Measurements from ENCODE around the gene ACKR3.
A peak's percentile ranks its signal among the peaks of the same experiment; 100 is the strongest.

Gene ACKR3
- long read RNA-seq, donor 1, transcript ACKR3-201 (2 exons, 2,203 nt): major isoform, 26 of 62 reads
- long read RNA-seq, donor 1, partial matches to known transcripts: 36 of 62 reads
- long read RNA-seq, donor 1, other reads (novel, unspliced or antisense): 0 of 62 reads
- long read RNA-seq, donor 2, transcript ACKR3-201 (2 exons, 2,203 nt): major isoform, 11 of 11 reads
- long read RNA-seq, donor 2, partial matches to known transcripts: 0 of 11 reads
- long read RNA-seq, donor 2, other reads (novel, unspliced or antisense): 0 of 11 reads
- long read RNA-seq, donor 3, transcript ACKR3-201 (2 exons, 2,203 nt): major isoform, 5 of 5 reads
- long read RNA-seq, donor 3, partial matches to known transcripts: 0 of 5 reads
- long read RNA-seq, donor 3, other reads (novel, unspliced or antisense): 0 of 5 reads
- long read RNA-seq, donor 4, transcript ACKR3-201 (2 exons, 2,203 nt): major isoform, 21 of 21 reads
- long read RNA-seq, donor 4, partial matches to known transcripts: 0 of 21 reads
- long read RNA-seq, donor 4, other reads (novel, unspliced or antisense): 0 of 21 reads
- long read RNA-seq, donor 5, transcript ACKR3-201 (2 exons, 2,203 nt): major isoform, 16 of 16 reads
- long read RNA-seq, donor 5, partial matches to known transcripts: 0 of 16 reads
- long read RNA-seq, donor 5, other reads (novel, unspliced or antisense): 0 of 16 reads
- long read RNA-seq, donor 6, transcript ACKR3-201 (2 exons, 2,203 nt): major isoform, 19 of 31 reads
- long read RNA-seq, donor 6, partial matches to known transcripts: 12 of 31 reads
- long read RNA-seq, donor 6, other reads (novel, unspliced or antisense): 0 of 31 reads
- long read RNA-seq, donor 7, transcript ACKR3-201 (2 exons, 2,203 nt): major isoform, 21 of 21 reads
- long read RNA-seq, donor 7, partial matches to known transcripts: 0 of 21 reads
- long read RNA-seq, donor 7, other reads (novel, unspliced or antisense): 0 of 21 reads
- long read RNA-seq, donor 8, transcript ACKR3-201 (2 exons, 2,203 nt): major isoform, 24 of 42 reads
- long read RNA-seq, donor 8, partial matches to known transcripts: 16 of 42 reads
- long read RNA-seq, donor 8, other reads (novel, unspliced or antisense): 0 of 42 reads

DNA sequence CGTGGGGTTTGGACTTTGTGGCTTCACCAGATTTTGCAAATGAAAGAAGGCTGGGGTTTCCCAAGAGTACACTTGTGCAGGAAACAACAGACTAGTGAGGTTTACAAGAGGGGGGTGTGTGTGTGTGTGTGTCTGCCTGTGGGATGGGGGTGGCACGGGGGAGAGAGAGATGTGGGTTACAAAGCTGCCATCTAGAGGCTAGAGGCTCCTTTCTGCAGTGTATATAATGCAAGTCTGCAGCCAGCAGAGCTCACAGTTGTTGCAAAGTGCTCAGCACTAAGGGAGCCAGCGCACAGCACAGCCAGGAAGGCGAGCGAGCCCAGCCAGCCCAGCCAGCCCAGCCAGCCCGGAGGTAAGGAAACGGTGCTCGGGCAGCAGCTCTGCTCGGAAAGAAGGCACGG lies at the start of gene ACKR3:
ACKR3 (plus strand) TSS at position 253 of the 401 bp plus-strand sequence. CDS start 10,641 bp downstream, outside the sequence.
- DNase-seq: peak; percentile 74

DNA sequence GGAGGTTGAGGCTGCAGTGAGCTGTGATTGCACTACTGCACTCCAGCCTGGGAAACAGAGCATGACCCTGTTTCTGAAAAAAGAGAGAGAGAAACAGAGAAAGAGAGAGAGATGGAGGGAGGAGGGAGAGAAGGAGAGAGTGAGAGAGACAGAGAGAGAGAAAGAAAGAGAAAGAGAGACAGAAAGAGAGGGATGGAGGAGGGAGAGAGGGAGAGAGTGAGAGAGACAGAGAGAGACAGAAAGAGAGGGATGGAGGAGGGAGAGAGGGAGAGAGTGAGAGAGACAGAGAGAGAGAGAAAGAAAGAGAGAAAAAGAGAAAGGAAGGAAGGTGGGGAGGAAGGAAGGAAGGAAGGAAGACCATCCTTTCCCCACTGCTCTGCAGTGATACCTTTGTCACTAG lies 48.1 kb upstream of the ACKR3 start:
- DNase-seq: no peak

DNA sequence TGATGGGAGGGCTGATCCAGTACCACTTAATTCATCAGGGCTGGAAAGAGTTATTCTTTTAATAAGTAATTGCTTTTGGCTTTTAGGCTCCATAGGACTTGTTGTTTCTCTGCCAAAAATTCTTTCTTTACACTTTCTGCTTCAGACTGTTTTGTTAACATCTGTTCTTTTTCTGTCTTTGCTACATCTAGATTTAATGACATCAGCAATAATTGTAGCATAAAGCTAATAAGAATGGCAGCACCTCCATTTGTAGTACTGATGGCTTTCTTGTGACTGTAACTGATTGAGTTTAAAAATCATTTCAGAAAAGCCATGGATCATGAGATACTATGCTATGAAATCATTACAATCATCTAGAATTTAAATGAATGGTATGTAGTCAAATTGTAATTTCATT lies 46.4 kb upstream of the ACKR3 start:
- no peak for DNase-seq

DNA sequence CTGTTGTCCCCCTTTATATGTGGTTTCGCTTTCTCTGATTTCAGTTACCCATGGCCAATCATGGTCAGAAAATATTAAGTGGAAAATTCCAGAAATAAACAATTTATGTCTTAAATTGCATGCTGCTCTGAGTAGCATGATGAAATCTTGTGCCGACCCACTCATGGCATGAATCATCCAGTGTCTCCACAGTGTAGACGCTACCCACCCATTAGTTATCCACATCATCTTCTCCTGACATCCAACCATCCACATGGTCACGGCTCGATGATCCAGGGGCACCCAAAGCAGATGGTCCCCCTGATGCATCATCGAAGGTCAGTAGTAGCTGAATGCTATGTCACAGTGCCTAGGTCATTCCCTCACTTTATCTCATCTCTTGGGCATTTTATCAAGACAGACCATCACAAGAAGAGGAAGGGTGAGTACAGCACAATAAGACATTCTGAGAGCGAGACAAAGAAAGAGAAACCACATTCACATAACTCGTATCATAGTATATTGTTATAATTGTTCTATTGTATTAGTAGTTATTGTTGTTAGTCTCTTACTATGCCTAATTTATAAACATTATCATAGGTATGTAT lies 44.1 kb upstream of the ACKR3 start:
- no peak for DNase-seq

DNA sequence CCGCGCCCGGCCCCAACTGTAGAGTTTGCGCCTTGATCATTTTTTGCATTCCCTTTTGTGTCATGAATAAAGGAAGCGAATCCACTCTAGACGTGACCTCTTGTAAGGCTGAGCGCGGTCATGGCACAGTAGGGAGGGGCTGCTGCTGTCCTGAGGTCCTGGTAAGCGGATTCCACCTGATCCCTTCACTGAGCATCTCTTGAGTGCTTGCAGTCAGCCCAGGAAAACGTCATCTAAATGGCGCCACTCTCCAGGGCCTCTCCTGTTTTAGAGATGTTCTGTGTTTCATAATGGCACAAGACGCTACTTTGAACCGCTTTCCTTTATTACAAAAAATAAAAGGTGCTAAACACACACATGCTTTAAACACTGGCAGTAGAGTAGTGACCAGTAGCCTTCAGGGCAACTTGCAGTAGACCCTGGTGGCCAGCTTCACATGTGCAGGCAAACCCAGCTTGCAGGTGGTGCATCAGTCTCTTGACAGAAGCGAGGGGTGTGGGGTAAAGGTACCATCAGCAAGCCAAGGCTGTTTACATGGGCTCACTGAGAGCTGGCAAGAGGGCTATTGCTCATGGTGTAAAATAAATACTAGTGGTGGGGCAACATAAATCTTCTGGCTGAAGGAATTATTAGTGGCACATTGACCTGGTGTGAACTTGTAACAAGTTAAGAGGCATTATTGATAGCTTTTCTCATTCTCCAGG lies 43.0 kb upstream of the ACKR3 start:
- DNase-seq: peak; percentile 38

DNA sequence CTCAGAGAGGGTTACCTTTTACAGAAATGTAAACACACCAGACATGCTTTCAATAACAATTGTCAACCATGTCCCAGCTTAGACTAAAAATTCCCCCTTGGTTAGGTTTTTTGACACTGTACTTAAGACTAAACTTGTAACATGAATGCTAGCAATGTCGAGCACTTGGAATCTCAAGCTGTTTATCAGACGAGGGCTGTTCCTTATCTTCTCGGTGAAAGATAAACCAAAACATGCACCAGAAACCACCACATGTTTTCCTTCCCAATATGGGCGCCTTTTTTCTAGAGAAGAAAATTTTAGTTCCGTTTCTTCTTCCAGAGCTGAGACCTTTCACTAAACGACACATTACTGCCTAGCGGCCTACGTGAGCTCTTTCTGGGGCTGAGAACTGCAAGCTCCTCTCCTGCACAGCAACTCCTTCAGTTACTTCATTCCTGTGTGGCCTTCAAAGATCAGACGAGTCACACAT lies 42.4 kb upstream of the ACKR3 start:
- DNase-seq: no peak

DNA sequence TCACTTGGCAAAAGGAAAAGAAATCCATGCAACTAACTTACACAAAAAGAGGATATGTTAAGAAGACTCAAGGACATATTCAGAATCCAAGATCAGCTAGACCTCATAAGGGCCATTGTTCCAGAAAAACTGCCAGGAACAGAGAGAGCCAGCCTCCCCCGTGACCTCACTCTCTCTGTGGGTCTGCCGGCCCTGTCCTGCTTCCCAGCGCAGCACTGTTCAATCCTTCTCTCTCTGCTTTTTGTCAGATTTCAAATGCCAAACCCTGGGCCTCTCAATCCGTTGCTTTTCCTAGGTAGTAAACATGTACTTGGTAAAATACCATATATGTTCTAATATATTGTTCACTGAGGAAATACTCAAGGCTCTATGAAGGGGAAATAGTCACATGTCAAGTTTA lies 40.0 kb upstream of the ACKR3 start:
- DNase-seq: no peak

DNA sequence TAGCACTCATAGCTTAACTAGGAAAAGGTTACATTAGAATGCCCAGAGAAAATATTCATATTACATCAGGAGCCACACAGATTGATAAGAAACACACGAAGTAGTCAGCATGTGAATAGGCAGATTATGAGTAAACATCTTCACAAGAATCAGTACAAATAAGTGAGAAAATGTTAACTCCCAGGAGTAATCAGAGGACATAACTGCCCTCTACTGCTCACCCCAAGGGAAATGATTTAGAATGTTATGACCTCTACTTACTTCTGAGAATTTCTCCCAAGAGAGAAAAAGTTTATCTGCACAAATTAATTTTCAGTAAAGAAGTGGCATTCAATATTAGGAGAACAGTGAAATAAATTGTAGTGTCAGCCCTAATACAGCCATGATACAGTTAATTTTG lies 39.1 kb upstream of the ACKR3 start:
- DNase-seq: no peak

DNA sequence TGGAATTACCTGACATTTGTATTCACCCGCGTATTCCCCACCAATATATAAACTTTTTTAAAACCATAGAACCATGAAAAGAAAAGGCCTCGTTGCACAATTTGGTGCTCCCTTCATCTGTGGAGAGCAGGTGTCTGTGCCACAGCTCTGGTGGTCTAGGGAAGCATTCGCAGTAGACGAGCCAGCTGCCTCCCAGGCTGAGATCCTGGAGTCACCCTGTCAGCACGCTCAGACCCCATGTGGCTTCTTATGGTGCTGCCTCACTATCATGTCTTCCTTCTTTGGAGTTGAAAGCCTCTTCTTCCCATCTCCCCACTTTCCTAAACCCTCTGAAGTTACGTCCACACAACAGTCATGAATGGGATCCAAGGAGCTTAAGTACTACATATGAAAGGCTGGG lies 38.4 kb upstream of the ACKR3 start:
- no peak for DNase-seq

DNA sequence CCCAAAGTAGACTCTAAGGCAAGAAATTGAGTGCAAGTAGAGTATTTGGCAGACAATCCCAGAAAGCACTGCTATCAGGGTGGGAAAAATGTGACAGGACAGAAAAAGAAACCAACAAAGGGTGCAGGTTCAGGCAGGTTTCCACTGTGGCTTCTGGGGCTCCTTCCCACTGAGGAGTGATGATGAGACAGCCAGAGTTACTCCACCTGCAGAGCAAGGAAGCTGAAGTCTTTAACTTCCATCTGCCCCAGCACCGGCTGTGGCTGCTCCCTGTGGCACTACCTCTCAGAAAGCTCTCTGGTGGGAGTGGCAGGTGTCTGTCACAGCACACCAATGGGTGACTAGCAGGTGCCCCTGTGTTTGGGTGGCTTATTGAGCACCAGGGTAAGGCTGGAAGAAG lies 37.6 kb upstream of the ACKR3 start:
- no peak for DNase-seq

DNA sequence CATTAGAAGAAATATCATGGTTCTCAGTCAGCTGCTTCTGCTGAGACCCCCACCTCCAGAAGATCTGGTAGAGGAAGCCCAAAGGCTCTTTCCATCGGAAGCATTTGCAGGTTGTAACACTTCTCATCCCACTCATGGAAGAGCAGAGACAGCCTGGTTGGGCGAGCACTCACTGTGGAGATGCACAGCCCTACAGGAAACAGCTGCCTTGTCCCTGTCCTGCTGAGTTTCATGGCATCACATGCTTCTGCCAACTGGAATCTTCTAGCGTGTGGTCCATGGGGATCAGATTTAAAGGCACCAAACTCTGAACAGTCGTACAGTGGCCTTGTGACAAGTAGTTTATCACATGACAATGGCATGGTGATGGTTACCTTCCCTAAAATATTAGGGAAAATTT lies 36.3 kb upstream of the ACKR3 start:
- DNase-seq: no peak

DNA sequence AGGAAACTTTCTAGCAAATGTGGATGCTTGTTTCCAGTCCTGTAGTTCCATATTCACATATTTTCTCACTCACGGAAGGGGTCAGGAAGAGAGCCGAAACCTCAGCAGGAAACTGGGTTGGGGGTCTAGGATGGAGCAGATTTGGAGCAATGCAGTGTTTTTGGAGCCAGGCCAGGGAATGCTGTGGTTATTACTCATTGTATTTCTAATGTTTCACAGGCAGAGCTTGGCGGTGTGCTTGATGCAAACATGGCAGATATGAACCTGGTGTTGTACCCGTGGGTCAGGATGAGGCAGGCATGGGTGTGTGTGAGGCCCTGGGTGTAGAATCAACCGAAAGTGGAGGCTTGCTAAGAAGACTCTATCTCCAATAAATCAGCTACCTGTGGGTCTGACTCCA lies 34.6 kb upstream of the ACKR3 start:
- no peak for DNase-seq

DNA sequence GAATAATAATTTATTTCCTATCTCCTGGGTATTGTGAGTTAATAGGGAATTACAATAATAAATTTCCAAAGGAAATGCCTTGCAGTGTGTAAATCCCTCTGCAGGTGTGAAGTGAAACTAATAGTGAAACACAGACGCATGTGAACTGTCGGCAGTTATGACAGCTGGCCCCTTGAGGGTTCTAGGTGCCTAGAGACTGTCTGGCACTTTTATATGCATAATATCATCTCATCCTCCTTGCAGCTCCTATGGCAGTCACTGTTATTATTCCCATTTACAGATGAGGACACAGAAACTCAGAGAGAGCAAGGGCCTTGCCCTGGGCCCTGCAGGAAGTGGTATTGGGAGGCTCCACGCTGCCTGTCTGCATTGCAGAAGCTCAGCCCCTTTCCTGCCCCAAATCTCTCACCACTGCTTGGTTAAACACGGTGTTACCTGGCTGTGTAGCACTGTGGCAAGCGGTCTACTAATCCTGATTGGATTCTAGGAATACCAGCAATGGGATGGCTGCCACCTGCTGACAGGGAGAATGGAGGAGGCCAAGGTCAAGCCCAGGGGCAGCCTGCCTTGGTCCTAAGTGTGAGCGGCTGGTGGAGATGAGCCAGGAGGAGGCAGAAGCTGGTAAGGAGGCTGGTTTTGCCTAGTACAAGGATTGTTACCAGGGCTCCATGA lies 32.8 kb upstream of the ACKR3 start:
- no peak for DNase-seq

DNA sequence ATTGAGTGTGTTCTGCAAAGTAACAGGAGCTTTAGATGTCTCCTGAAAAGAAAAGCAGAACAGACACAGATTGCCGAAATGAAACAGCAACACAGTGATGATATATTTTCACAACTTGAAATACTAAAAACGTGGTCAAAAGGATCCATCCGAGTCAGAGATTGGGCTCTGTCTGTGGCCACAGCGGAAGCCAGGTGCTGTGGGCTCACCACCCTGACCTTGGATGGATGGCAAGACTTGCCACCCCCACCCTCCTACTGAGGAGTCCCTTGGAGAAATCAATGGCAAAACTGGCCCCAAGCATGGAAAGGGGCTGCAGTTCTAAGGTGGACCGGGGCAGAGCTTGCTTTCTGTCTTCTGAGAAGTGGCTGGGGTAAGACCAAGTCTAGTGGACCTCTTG lies 31.4 kb upstream of the ACKR3 start:
- no peak for DNase-seq

DNA sequence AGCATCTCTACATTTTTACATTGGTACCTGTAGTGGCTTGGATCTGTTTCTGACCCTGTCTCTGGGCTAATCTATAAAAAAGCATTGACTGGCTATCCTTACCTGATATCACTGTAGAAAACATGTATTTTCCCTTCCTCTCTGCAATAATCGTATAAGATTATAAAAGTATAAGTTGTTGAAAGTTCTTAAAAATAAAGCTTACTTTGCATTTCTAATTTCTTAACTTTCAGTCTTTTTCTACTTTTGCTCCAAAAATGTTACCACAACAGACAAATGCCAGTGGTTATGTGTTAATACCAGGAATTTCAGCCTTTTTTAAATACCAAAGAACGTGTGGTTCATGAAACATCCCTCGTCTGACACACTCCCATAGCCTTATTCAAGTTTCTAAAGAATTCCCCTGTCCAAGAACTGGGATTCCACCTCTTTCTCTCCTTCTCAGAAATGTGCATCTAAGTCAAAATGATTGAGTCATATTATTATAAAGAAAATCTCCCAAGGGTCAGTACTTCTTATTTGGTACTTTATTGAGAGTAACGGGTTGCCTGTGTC lies 28.5 kb upstream of the ACKR3 start:
- DNase-seq: no peak

DNA sequence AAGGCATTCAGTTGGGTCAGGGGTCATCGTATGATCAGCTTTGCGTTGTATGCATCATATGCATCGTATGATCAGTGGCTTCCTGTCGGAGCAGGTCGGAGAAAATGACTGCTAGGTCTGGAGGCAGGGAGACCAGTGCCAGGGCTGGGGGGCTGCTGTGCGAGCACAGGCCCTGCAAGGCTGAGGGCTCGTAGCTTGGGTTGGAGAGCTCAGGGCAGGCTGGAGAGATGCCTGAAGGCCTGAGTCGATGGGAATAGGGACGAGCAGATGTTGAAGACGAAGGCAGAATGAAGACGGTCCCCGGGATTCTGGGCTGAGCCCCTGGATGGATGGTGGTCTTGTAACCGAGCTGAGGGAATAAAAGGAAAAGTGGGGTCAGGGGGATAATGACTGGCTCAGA lies 25.3 kb upstream of the ACKR3 start:
- no peak for DNase-seq

DNA sequence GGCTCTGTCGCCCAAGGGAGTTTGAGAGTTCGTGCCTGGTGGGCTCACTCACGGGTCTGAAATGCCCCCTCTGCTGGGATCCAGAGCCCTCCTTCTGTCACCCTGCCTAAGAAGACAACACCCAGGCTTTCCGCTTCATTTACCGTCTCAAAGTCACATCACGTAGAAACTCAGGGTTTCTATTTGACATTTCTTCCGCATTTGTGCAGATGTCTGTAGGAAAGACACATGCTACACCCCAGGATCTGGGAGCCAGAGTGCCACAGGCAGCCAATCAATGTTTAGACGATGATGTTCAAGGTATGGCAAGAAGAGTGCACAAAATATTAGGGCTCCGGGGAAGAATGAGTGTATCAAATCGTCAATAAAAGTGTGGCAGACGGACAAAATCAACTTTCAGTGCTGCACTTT lies 24.4 kb upstream of the ACKR3 start:
- DNase-seq: no peak

DNA sequence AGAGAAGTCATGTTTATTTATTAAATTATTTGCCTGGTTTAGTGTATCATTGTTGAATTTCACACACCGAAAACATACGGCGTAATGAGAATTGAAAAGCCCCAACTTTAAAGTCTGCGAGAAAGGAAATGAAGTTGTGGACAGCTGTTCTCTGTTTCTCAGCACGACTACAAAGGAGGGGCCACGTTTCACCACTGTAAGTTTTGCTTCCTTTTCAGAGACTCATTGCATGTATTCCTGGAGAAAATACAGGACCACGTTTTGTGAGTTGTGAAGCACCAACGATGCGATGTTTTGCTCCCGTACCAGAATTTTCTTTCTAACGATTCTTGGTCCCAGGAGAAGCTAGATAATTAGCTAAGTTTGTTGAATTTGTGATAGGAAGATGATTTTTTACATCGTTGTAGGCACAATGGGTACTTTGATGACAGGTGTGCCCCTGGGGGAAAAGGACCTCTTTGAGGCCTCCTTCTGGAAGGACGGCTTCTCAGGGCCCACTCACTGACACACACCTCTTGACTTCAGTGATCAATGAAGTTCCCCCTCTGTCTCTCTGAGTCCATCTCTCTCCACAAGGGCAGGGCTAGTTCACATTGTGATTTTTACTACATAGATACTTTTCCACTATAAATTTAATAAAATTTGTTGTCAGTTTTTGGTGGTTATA lies 23.7 kb upstream of the ACKR3 start:
- no peak for DNase-seq

DNA sequence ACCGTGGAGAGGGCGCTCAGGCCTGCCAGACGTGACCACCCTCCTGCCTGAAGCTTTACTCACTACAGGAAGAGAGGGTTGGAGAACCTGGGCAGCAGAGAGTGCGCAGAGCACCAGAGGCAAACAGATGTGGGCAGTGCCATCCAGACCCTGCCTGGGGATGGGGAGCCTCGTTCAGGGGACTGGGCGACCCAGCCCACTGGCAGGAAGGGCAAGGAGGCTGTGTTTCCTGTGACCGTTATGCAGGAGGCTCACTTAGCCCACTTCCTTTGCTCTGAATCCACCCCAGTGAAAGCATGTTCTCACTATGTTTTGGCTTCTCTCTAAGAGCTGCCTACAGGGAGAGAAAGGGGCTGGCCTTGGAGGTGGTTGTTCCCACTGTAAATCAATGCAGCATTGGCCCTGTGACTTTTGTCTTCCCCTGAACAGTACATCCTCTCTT lies 23.0 kb upstream of the ACKR3 start:
- DNase-seq: no peak

DNA sequence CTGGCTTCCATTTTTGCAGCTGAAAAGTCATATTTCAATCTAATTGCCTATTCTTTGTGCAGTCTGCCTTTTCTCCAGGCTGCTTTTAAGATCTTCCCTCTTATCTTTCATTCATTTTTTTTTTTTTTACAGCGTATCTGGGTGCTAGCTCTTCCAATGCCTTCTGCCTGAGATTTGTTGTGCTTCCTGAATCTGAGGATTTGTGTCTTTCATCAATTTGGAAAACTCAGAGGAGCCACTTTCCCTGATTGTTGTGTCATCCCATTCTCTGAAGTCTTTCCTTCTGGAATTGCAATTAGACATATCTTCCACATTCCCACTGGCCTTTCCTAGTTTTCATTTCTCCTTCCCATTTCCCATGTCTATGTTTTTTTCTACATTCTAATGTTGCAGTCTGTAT lies 21.9 kb upstream of the ACKR3 start:
- no peak for DNase-seq

Data from right kidney (tissue), 9 donors.